ENCODE results near the gene MAS1.
A peak's percentile ranks its signal among the peaks of the same experiment; 100 is the strongest.

The MAS1 gene

DNA sequence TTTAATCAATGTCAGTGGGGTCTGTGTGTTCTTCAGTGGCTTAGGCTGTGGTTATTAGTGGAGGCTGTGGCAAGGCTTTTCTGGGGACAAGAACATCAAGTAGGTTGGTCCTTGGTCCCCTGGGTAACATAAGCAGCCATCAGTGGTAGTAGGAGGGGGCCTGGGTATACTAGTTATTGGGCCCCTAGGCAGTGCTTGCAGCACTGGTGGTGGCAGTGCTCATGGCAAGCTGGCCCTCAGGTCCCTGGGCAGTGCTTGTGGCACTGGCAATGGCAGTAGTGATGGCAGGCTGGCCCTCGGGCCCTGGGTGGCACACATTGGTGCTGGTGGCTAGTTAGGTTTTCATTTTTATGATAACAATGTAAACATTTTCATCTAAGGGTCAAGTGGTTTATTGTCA is 32.5 kb upstream of the MAS1 start:
- TF ChIP-seq CTCF (IDR thresholded peaks at IDR 0.05; ENCODE audit: extremely low read depth, missing control alignments), result no peak

DNA sequence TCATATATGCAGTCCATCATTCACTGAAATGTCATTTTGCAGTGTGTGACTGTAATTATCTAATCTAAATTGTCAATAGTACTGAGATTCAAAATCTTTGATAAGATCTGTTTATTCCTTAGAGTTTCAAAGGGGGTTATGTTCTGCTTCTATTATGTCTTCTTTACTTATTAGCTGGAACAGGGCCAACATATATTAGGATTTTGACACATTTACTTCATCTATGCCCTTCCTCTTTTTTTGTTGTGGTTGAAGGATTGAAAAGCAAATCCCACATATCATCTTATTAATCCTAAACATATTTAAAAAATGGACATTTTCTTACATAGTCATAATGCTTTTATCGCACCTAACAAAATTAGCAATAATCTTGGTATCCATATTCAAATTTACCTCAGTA is 30.3 kb upstream of the MAS1 start:
- DNase-seq (ENCODE audit: low spot score), result no peak
- TF ChIP-seq CTCF (IDR thresholded peaks at IDR 0.05; ENCODE audit: extremely low read depth, missing control alignments), result no peak

More for the DNA sequence above, 32.5 kb upstream of the MAS1 start:
- no peak for DNase-seq (ENCODE audit: low spot score)

DNA sequence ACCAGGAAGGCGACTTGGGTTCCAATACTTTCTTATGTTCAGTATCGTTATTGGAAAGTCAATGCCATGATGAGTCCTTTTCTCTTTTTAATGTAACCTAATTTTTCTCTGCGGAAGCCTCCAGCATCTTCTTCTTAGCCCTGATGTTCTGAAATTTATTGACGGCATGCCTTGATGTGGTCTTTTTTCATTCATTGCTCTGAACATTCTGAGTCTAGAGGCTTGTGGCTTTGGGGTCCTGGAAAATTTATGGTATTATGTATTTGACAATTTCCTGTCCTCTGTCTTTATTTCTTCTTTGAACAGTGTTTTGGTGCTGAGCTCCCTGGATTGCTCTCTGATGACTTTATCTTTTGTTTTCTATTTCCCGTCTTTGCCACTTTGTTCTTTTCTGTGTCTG is 28.7 kb upstream of the MAS1 start:
- no peak for TF ChIP-seq CTCF (IDR thresholded peaks at IDR 0.05; ENCODE audit: extremely low read depth, missing control alignments)
- DNase-seq (ENCODE audit: low spot score), result no peak

- peak; percentile 78 for DNase-seq (ENCODE audit: low spot score)
Observed at GRCh38 chr6:159863341-159863740, 27.4 kb upstream of the MAS1 start.

- no peak for DNase-seq (ENCODE audit: low spot score)
- TF ChIP-seq CTCF (IDR thresholded peaks at IDR 0.05; ENCODE audit: extremely low read depth, missing control alignments), result no peak
Observed at GRCh38 chr6:159865226-159865920, 25.4 kb upstream of the MAS1 start.

- no peak for TF ChIP-seq CTCF (IDR thresholded peaks at IDR 0.05; ENCODE audit: extremely low read depth, missing control alignments)
- DNase-seq (ENCODE audit: low spot score), result no peak
Observed at GRCh38 chr6:159866286-159867247, 24.2 kb upstream of the MAS1 start.

DNA sequence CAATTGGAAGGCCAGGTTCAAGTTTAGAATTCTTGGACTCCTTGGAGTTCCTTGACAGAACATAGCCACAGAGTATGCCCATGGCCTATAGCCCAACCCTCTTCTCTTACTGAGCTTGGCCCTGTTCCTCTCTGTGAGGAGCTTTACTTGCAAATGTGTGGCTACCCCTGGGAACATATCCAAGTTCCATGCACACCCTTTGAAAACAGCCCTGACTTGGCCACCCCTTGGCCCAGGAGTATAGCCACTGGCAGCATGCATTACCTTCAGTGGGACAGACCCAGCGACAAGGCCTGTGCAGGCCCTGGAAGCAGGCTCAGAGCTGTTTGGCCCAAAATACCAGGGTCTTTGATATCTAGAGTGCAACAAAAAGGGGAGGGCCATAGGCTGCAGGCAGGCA is 19.5 kb upstream of the MAS1 start:
- no peak for TF ChIP-seq CTCF (IDR thresholded peaks at IDR 0.05; ENCODE audit: extremely low read depth, missing control alignments)
- DNase-seq (ENCODE audit: low spot score), result no peak

All from GM20000 (cell line).